CD4-positive, alpha-beta memory T cell (primary cell): Measurements from ENCODE around the gene CRYL1. TPM values are rescaled to one million over a fixed set of nuclear protein-coding genes. Genes with fewer than 3 reads are reported as not detected.
A peak's percentile ranks its signal among the peaks of the same experiment; 100 is the strongest.

ENCODE experiments used
- CTCF ChIA-PET: fragments of 350-600 bp; sonication (Branson Sonifier 250); formaldehyde crosslinking; loops from one replicate; lab custom pipeline; 2021; ENCODE audit warnings: inconsistent platforms; ENCODE audit not compliant: partially characterized antibody; lab: Charles Lee
- POLR2A ChIA-PET: fragments of 350-600 bp; sonication (Branson Sonifier 250); formaldehyde crosslinking; loops from one replicate; lab custom pipeline; 2021; ENCODE audit not compliant: partially characterized antibody; lab: Charles Lee
- DNase-seq, 5 donors: peaks; one replicate each; pipeline versions ENCODE4 v3.0.0 to v3.0.0-alpha.2; 2020 to 2022; ENCODE audit warnings: mixed read lengths in 1 of 5
- H3K27ac ChIP-seq: one replicate; pipeline ENCODE4 v1.7.0; 2013; ENCODE audit warnings: low read depth, low read length
- H3K27me3 ChIP-seq: 2 replicates; pipeline ENCODE4 v1.7.0; 2013; ENCODE audit warnings: mild to moderate bottlenecking, low read length, moderate library complexity; ENCODE audit not compliant: insufficient read depth
- H3K36me3 ChIP-seq: 2 replicates; pipeline ENCODE4 v1.7.0; 2013; ENCODE audit warnings: mild to moderate bottlenecking, low read length, moderate library complexity; ENCODE audit not compliant: insufficient read depth
- H3K4me1 ChIP-seq: 2 replicates; pipeline ENCODE4 v1.7.0; 2013; ENCODE audit warnings: mild to moderate bottlenecking, low read length, moderate library complexity; ENCODE audit not compliant: insufficient read depth
- H3K4me3 ChIP-seq, 2 donors: one replicate each; pipeline ENCODE4 v1.7.0; 2013; ENCODE audit warnings: low read length in 2 of 2, mild to moderate bottlenecking in 1 of 2
- H3K9me3 ChIP-seq, 2 donors: one replicate each; pipeline ENCODE4 v1.7.0; 2013; ENCODE audit warnings: low read length in 2 of 2, control low read depth in 1 of 2; ENCODE audit not compliant: control insufficient read depth in 1 of 2
- H3K27ac Mint-ChIP-seq, 7 donors: one replicate each; pipeline ENCODE4 v1.8.0; 2020 to 2021; ENCODE audit warnings: mixed read lengths in 7 of 7, mild to moderate bottlenecking in 6 of 7, inconsistent platforms in 3 of 7, moderate library complexity in 3 of 7
- H3K27me3 Mint-ChIP-seq, 2 donors: one replicate each; pipeline ENCODE4 v1.8.0; 2020 to 2021; ENCODE audit warnings: mixed read lengths in 2 of 2
- H3K36me3 Mint-ChIP-seq, 2 donors: one replicate each; pipeline ENCODE4 v1.8.0; 2020 to 2021; ENCODE audit warnings: mixed read lengths in 2 of 2, inconsistent platforms in 1 of 2, mild to moderate bottlenecking in 1 of 2
- H3K4me1 Mint-ChIP-seq, 4 donors: one replicate each; pipeline ENCODE4 v1.8.0; 2020 to 2021; ENCODE audit warnings: mixed read lengths in 4 of 4, mild to moderate bottlenecking in 1 of 4
- H3K4me3 Mint-ChIP-seq, 8 donors: one replicate each; pipeline ENCODE4 v1.8.0; 2020 to 2021; ENCODE audit warnings: mixed read lengths in 8 of 8, mild to moderate bottlenecking in 7 of 8, moderate library complexity in 6 of 8, inconsistent platforms in 3 of 8
- H3K9me3 Mint-ChIP-seq, 8 donors: one replicate each; pipeline ENCODE4 v1.8.0; 2020 to 2021; ENCODE audit warnings: mixed read lengths in 8 of 8, mild to moderate bottlenecking in 5 of 8, inconsistent platforms in 3 of 8, moderate library complexity in 1 of 8
- intact Hi-C: fragments of 100-400 bp; cut with micrococcal nuclease; formaldehyde crosslinking; loops from one replicate; pipeline ENCODE4 v1.15.1; 2023
- polyA plus RNA-seq, 2 donors: library from polyadenylated mRNA; unstranded; fragments of 300-500 nt; fragmentation: Illumina TruSeq; gene quantifications; one replicate each; pipeline ENCODE4 v1.2.3, GENCODE V29; 2021
- total RNA-seq, 2 experiments: library from RNA; stranded (reverse); gene quantifications; one replicate each; pipeline ENCODE4 v1.2.3, GENCODE V29; 2021

CRYL1 gene
- total and polyA plus RNA-seq, 4 experiments from 2014 or later: 18.1 to 59.1 (median 31.1) TPM

GRCh38 chr13:20566898-20567874, 41.5 kb upstream of the CRYL1 start, which contains the start of gene IFT88:
Gene IFT88 (plus strand): TSS chr13:20567157. CDS start chr13:20574386, 7,229 bp downstream.
- H3K4me1 ChIP-seq: peaks cover 16% of the 10 kb centered on the region
- no peaks in the 10 kb centered on the region for H3K36me3 ChIP-seq
- H3K4me1 Mint-ChIP-seq: peaks cover 10 to 19% (median 14%) of the 10 kb centered on the region in 4 donors
- intact Hi-C loops: loop anchor here (1.0 to 2.0 kb wide), 6 partner anchors 41 to 732 kb away; partner anchors contain the start of genes EEF1AKMT1 and XPO4
- ChIA-PET CTCF (interaction anchor here (1.2 to 2.2 kb wide), 3 partner anchors 41 to 261 kb away, joined by 3 to 9 read pairs (median 3); partner anchors contain the start of gene CRYL1), POLR2A (interaction anchor here (0.7 to 1.3 kb wide), 5 partner anchors 12 to 206 kb away, joined by 3 to 6 read pairs (median 4); partner anchors contain the start of genes CRYL1, EEF1AKMT1 and IL17D)
- H3K4me3 Mint-ChIP-seq: peak within 1 kb of the TSS; percentile 92 to 95 (median 94)
- H3K27ac ChIP-seq: peak within 1 kb of the TSS; percentile 53
- no peaks in the 10 kb centered on the region for H3K27me3 ChIP-seq
- H3K4me3 ChIP-seq: peak within 1 kb of the TSS; percentile 56 to 61
- no peaks in the 10 kb centered on the region for H3K9me3 ChIP-seq
- H3K27me3 Mint-ChIP-seq: no peaks in the 10 kb centered on the region
- peaks cover 3 to 12% of the 10 kb centered on the region in 2 donors for H3K36me3 Mint-ChIP-seq
- peak; percentile 78 to 86 (median 80) for DNase-seq
- H3K27ac Mint-ChIP-seq: peak within 1 kb of the TSS; percentile 92 to 96 (median 92)
- peaks cover 0 to 10% (median 4%) of the 10 kb centered on the region in 8 donors for H3K9me3 Mint-ChIP-seq

GRCh38 chr13:20566468-20566897, 40.8 kb upstream of the CRYL1 start:
- CTCF ChIA-PET: interaction anchor here (0.7 to 1.4 kb wide), 3 partner anchors 42 to 370 kb away, joined by 3 read pairs; no protein-coding TSS in a partner anchor
- DNase-seq: no peak

GRCh38 chr13:20565115-20565736, 39.6 kb upstream of the CRYL1 start:
- H3K36me3 Mint-ChIP-seq: peaks cover 0 to 9% of the 10 kb centered on the region in 2 donors
- H3K27ac Mint-ChIP-seq: peak overlapping the region in 5 of 7 donors; percentile 29 to 68 (median 42)
- no peak overlapping the region for H3K4me3 ChIP-seq
- no peaks in the 10 kb centered on the region for H3K9me3 ChIP-seq
- H3K36me3 ChIP-seq: no peaks in the 10 kb centered on the region
- H3K4me1 Mint-ChIP-seq: peaks cover 10 to 19% (median 13%) of the 10 kb centered on the region in 4 donors
- intact Hi-C loops: no loop called here
- H3K9me3 Mint-ChIP-seq: peaks cover 0 to 4% (median 1%) of the 10 kb centered on the region in 8 donors
- peak overlapping the region; percentile 35 to 92 (median 62) for H3K4me3 Mint-ChIP-seq
- CTCF ChIA-PET: interaction anchor here (1.4 kb wide), 1 partner anchor 368 kb away, joined by 3 read pairs; no protein-coding TSS in a partner anchor
- H3K27me3 Mint-ChIP-seq: no peaks in the 10 kb centered on the region
- peaks cover 16% of the 10 kb centered on the region for H3K4me1 ChIP-seq
- DNase-seq: no peak
- POLR2A ChIA-PET: interaction anchor here (0.6 kb wide), 1 partner anchor 79 kb away, joined by 3 read pairs; no protein-coding TSS in a partner anchor
- no peak overlapping the region for H3K27ac ChIP-seq
- no peaks in the 10 kb centered on the region for H3K27me3 ChIP-seq

More at GRCh38 chr13:20566468-20566897, 40.8 kb upstream of the CRYL1 start:
- POLR2A ChIA-PET: interaction anchor here (0.8 to 1.3 kb wide), 3 partner anchors 22 to 336 kb away, joined by 3 to 6 read pairs (median 4); partner anchors contain the start of gene XPO4
- Mint-ChIP-seq H3K27me3 (no peaks in the 10 kb centered on the region), H3K36me3 (peaks cover 3 to 12% of the 10 kb centered on the region in 2 donors), H3K4me1 (peaks cover 10 to 19% (median 13%) of the 10 kb centered on the region in 4 donors), H3K27ac (peak overlapping the region; percentile 90 to 96 (median 92)), H3K4me3 (peak overlapping the region; percentile 92 to 95 (median 94)), H3K9me3 (peaks cover 0 to 5% (median 1%) of the 10 kb centered on the region in 8 donors)
- Histone ChIP-seq H3K9me3 (no peaks in the 10 kb centered on the region), H3K4me3 (peak overlapping the region; percentile 56 to 61), H3K27ac (peak overlapping the region; percentile 53), H3K27me3 (no peaks in the 10 kb centered on the region), H3K4me1 (peaks cover 16% of the 10 kb centered on the region), H3K36me3 (no peaks in the 10 kb centered on the region)
- intact Hi-C loops: loop anchor here (2.0 kb wide), 3 partner anchors 90 to 732 kb away; partner anchors contain the start of gene XPO4

GRCh38 chr13:20561741-20562140, 36.1 kb upstream of the CRYL1 start:
- POLR2A ChIA-PET: no interaction called here
- Mint-ChIP-seq H3K36me3 (no peaks in the 10 kb centered on the region), H3K4me3 (peak overlapping the region in 1 of 8 donors; percentile 32), H3K27me3 (no peaks in the 10 kb centered on the region), H3K4me1 (peaks cover 5 to 6% (median 6%) of the 10 kb centered on the region in 4 donors), H3K27ac (peak overlapping the region in 1 of 7 donors; percentile 57), H3K9me3 (peaks cover 0 to 4% (median 1%) of the 10 kb centered on the region in 8 donors)
- Histone ChIP-seq H3K36me3 (no peaks in the 10 kb centered on the region), H3K4me1 (peaks cover 7% of the 10 kb centered on the region), H3K9me3 (no peaks in the 10 kb centered on the region), H3K4me3 (no peak overlapping the region), H3K27me3 (no peaks in the 10 kb centered on the region), H3K27ac (no peak overlapping the region)
- intact Hi-C loops: no loop called here
- CTCF ChIA-PET: no interaction called here
- no peak for DNase-seq

GRCh38 chr13:20559659-20560356, 34.2 kb upstream of the CRYL1 start:
- POLR2A ChIA-PET: no interaction called here
- no peak overlapping the region for H3K4me3 Mint-ChIP-seq
- Histone ChIP-seq H3K36me3 (no peaks in the 10 kb centered on the region), H3K9me3 (no peaks in the 10 kb centered on the region), H3K4me3 (no peak overlapping the region), H3K27me3 (no peaks in the 10 kb centered on the region), H3K27ac (no peak overlapping the region), H3K4me1 (no peaks in the 10 kb centered on the region)
- intact Hi-C loops: no loop called here
- H3K4me1 Mint-ChIP-seq: peaks cover 0 to 2% (median 0%) of the 10 kb centered on the region in 4 donors
- H3K36me3 Mint-ChIP-seq: no peaks in the 10 kb centered on the region
- peaks cover 0 to 2% (median 0%) of the 10 kb centered on the region in 8 donors for H3K9me3 Mint-ChIP-seq
- H3K27ac Mint-ChIP-seq: no peak overlapping the region
- CTCF ChIA-PET: interaction anchor here (0.6 to 1.6 kb wide), 2 partner anchors 15 to 228 kb away, joined by 3 read pairs; no protein-coding TSS in a partner anchor
- no peaks in the 10 kb centered on the region for H3K27me3 Mint-ChIP-seq
- DNase-seq: no peak

- CTCF ChIA-PET: interaction anchor here (1.6 kb wide), 1 partner anchor 14 kb away, joined by 3 read pairs; no protein-coding TSS in a partner anchor
- H3K4me3 ChIP-seq: no peak overlapping the region
- intact Hi-C loops: no loop called here
Measured at GRCh38 chr13:20558982-20559381, 33.3 kb upstream of the CRYL1 start.

More at GRCh38 chr13:20558982-20559381, 33.3 kb upstream of the CRYL1 start:
- no peak for DNase-seq
- Mint-ChIP-seq H3K4me1 (peaks cover 0 to 2% (median 0%) of the 10 kb centered on the region in 4 donors), H3K27ac (peak overlapping the region in 1 of 7 donors; percentile 40), H3K36me3 (no peaks in the 10 kb centered on the region), H3K9me3 (no peaks in the 10 kb centered on the region), H3K27me3 (no peaks in the 10 kb centered on the region), H3K4me3 (no peak overlapping the region)
- no peaks in the 10 kb centered on the region for H3K27me3 ChIP-seq
- no peaks in the 10 kb centered on the region for H3K4me1 ChIP-seq
- no peaks in the 10 kb centered on the region for H3K36me3 ChIP-seq
- POLR2A ChIA-PET: no interaction called here
- no peaks in the 10 kb centered on the region for H3K9me3 ChIP-seq
- no peak overlapping the region for H3K27ac ChIP-seq
